K562 (cell line): Measurements from ENCODE around the gene TENM4. TPM values are rescaled to one million over a fixed set of nuclear protein-coding genes. Genes with fewer than 3 reads are reported as not detected.

Experiments
- HDGF ChIP-seq: fragments of 450-650 bp; IDR thresholded peaks from 2 replicates; pipeline ENCODE4 v1.6.1; 2016
- MIER1 ChIP-seq: fragments of 450-650 bp; IDR thresholded peaks from 2 replicates; pipeline ENCODE4 v1.6.1; 2016; ENCODE audit warnings: antibody characterized with exemption, mild to moderate bottlenecking, low read depth
- SAFB ChIP-seq: fragments of 200-400 bp; formaldehyde crosslinking; IDR thresholded peaks from 2 replicates; pipeline ENCODE4 v1.6.1; 2017; ENCODE audit warnings: low read depth, low read length, borderline replicate concordance
- SMAD3 ChIP-seq: fragments of 450-650 bp; formaldehyde crosslinking; conservative IDR thresholded peaks from 2 replicates; pipeline ENCODE4 v1.4.0; 2020; ENCODE audit warnings: mild to moderate bottlenecking
- polyA plus RNA-seq, 8 experiments: library from polyadenylated mRNA; depleted of rRNA in 4 of 8; stranded (reverse) in 5 of 8; unstranded in 3 of 8; fragments of >200 nt; fragmentation: Nextera tagmentation in 2 of 8; fragmentation: Illumina TruSeq in 1 of 8; extraction: Ambion mirVana in 2 of 8; extraction: Trizol in 1 of 8; gene quantifications; 2 replicates each; pipeline versions ENCODE4 v1.2.1 to v1.2.3, GENCODE V29; 2011 to 2014; ENCODE audit warnings: inconsistent platforms in 1 of 8, missing spikeins in 1 of 8
- total RNA-seq, 7 experiments: library from RNA; depleted of rRNA in 6 of 7; stranded (reverse); fragments of >200 nt in 6 of 7; fragmentation: Illumina TruSeq in 2 of 7; extraction: Trizol in 2 of 7; gene quantifications; 2 replicates each; pipeline versions ENCODE4 v1.2.1 to v1.2.3, GENCODE V29; 2011 to 2021; ENCODE audit warnings: low replicate concordance in 1 of 7
- TF ChIP-seq, protein P1 (sequence below): fragments of 150-350 bp; IDR thresholded peaks from 2 replicates; pipeline ENCODE4 v1.6.1; 2014; ENCODE audit warnings: low read depth, mild to moderate bottlenecking, low read length, borderline replicate concordance
- TF ChIP-seq, protein P2 (sequence below): fragments of 250-450 bp; sonication (Bioruptor Pico); IDR thresholded peaks from 2 replicates; pipeline ENCODE4 v1.5.0; 2021; ENCODE audit warnings: mild to moderate bottlenecking, borderline replicate concordance
- TF ChIP-seq, protein P3 (sequence below): IDR thresholded peaks from 2 replicates; pipeline ENCODE4 v1.6.1; 2012; ENCODE audit warnings: low read depth, low read length, improper control_type of control experiment, borderline replicate concordance

TENM4 gene
- total and polyA plus RNA-seq, 9 of the 15 experiments (the other 6 are each of a cell fraction or from before 2014, with no cell fraction given): 0.16 TPM; not detected in 8

DNA sequence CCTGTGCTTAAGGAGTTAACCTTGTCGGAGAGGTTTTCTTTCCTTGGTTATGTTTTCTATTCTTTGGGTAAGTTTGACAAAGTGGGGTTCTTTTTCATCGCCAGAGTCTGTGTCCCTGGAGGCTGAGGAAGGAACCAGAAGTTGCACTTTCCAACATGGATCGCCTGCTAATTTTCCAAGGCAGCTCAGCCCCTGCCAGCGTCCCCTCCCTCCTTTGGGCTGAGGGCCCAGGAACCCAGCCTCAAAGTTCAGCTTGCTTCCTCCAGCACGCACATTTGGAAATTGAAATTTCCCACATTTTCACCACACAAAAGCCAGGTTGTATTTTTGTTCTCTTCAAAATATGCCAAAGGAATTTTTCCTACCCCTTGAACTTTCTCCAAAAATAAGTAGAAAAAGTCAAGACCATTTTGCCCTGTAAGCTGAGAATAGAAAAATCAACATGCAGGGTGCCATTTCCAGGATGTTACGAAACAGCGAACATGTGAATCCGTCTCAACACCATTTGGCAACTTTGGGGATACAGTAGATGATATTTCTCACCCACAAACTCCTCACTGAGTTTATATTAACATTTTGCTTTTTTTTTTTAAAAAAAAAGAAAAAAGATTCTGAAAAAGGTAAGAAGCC lies 343.5 kb downstream of the TENM4 start (continued):
- TF ChIP-seq, protein P1, sequence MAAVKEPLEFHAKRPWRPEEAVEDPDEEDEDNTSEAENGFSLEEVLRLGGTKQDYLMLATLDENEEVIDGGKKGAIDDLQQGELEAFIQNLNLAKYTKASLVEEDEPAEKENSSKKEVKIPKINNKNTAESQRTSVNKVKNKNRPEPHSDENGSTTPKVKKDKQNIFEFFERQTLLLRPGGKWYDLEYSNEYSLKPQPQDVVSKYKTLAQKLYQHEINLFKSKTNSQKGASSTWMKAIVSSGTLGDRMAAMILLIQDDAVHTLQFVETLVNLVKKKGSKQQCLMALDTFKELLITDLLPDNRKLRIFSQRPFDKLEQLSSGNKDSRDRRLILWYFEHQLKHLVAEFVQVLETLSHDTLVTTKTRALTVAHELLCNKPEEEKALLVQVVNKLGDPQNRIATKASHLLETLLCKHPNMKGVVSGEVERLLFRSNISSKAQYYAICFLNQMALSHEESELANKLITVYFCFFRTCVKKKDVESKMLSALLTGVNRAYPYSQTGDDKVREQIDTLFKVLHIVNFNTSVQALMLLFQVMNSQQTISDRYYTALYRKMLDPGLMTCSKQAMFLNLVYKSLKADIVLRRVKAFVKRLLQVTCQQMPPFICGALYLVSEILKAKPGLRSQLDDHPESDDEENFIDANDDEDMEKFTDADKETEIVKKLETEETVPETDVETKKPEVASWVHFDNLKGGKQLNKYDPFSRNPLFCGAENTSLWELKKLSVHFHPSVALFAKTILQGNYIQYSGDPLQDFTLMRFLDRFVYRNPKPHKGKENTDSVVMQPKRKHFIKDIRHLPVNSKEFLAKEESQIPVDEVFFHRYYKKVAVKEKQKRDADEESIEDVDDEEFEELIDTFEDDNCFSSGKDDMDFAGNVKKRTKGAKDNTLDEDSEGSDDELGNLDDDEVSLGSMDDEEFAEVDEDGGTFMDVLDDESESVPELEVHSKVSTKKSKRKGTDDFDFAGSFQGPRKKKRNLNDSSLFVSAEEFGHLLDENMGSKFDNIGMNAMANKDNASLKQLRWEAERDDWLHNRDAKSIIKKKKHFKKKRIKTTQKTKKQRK: no peak
- TF ChIP-seq SMAD3 (CRISPR knock-in tag): no peak
- TF ChIP-seq HDGF: no peak
- no peak for TF ChIP-seq MIER1
- TF ChIP-seq, protein P2, sequence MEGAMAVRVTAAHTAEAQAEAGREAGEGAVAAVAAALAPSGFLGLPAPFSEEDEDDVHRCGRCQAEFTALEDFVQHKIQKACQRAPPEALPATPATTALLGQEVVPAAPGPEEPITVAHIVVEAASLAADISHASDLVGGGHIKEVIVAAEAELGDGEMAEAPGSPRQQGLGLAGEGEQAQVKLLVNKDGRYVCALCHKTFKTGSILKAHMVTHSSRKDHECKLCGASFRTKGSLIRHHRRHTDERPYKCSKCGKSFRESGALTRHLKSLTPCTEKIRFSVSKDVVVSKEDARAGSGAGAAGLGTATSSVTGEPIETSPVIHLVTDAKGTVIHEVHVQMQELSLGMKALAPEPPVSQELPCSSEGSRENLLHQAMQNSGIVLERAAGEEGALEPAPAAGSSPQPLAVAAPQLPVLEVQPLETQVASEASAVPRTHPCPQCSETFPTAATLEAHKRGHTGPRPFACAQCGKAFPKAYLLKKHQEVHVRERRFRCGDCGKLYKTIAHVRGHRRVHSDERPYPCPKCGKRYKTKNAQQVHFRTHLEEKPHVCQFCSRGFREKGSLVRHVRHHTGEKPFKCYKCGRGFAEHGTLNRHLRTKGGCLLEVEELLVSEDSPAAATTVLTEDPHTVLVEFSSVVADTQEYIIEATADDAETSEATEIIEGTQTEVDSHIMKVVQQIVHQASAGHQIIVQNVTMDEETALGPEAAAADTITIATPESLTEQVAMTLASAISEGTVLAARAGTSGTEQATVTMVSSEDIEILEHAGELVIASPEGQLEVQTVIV (CRISPR knock-in tag): no peak
- TF ChIP-seq SAFB: no peak
- TF ChIP-seq, protein P3, sequence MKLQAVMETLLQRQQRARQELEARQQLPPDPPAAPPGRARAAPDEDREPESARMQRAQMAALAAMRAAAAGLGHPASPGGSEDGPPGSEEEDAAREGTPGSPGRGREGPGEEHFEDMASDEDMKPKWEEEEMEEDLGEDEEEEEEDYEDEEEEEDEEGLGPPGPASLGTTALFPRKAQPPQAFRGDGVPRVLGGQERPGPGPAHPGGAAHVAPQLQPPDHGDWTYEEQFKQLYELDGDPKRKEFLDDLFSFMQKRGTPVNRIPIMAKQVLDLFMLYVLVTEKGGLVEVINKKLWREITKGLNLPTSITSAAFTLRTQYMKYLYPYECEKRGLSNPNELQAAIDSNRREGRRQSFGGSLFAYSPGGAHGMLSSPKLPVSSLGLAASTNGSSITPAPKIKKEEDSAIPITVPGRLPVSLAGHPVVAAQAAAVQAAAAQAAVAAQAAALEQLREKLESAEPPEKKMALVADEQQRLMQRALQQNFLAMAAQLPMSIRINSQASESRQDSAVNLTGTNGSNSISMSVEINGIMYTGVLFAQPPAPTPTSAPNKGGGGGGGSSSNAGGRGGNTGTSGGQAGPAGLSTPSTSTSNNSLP: no peak
